K562 (cell line): ENCODE data around the gene MED15. TPM values are rescaled to one million over a fixed set of nuclear protein-coding genes. Genes with fewer than 3 reads are reported as not detected.

Experiments
- AFF4 ChIP-seq: sonication (generic); formaldehyde crosslinking; IDR thresholded peaks from 2 replicates; pipeline ENCODE4 v1.8.0; 2023; ENCODE audit warnings: mild to moderate bottlenecking, missing genetic modification reagents
- CCAR2 ChIP-seq: fragments of 200-400 bp; formaldehyde crosslinking; IDR thresholded peaks from 2 replicates; pipeline ENCODE4 v1.6.1; 2017; ENCODE audit warnings: mild to moderate bottlenecking, low read depth, low read length
- CREB1 ChIP-seq, 2 experiments: sonication (generic) in 1 of 2; formaldehyde crosslinking in 1 of 2; IDR thresholded peaks; 2 replicates each; pipeline versions ENCODE4 v1.6.1 to v1.8.0; 2012 to 2022; ENCODE audit warnings: inconsistent platforms in 1 of 2, mild to moderate bottlenecking in 1 of 2, missing genetic modification reagents in 1 of 2, moderate library complexity in 1 of 2
- HMG20B ChIP-seq: fragments of 250-450 bp; sonication (Bioruptor Pico); IDR thresholded peaks from 2 replicates; pipeline ENCODE4 v1.5.0; 2021; ENCODE audit warnings: mild to moderate bottlenecking
- ID3 ChIP-seq, 2 experiments: fragments of 250-450 bp in 1 of 2; fragments of 450-650 bp in 1 of 2; sonication (Bioruptor Pico) in 1 of 2; IDR thresholded peaks; 2 replicates each; pipeline versions ENCODE4 v1.6.1 to v1.8.0; 2016 to 2021; ENCODE audit warnings: mild to moderate bottlenecking in 2 of 2, moderate library complexity in 2 of 2, missing compliant biosample characterization in 1 of 2, missing genetic modification characterization in 1 of 2
- RFX7 ChIP-seq: fragments of 250-450 bp; sonication (Bioruptor Pico); IDR thresholded peaks from 2 replicates; pipeline ENCODE4 v1.5.1; 2021; ENCODE audit warnings: mild to moderate bottlenecking
- SP2 ChIP-seq: IDR thresholded peaks from 2 replicates; pipeline ENCODE4 v1.6.1; 2011; ENCODE audit warnings: mild to moderate bottlenecking, low read depth, low read length, moderate library complexity; ENCODE audit not compliant: poor library complexity, severe bottlenecking; ENCODE audit errors: extremely low read depth
- TCF7L2 ChIP-seq: fragments of 150-350 bp; IDR thresholded peaks from 2 replicates; pipeline ENCODE4 v1.6.1; 2016; ENCODE audit warnings: low read depth, mild to moderate bottlenecking, low read length, moderate library complexity
- ZFP30 ChIP-seq: fragments of 250-450 bp; sonication (Bioruptor Pico); IDR thresholded peaks from 2 replicates; pipeline ENCODE4 v1.8.0; 2022; ENCODE audit warnings: moderate library complexity, mild to moderate bottlenecking, inconsistent platforms, borderline replicate concordance
- ZKSCAN3 ChIP-seq: fragments of 250-450 bp; sonication (Bioruptor Pico); IDR thresholded peaks from 2 replicates; pipeline ENCODE4 v1.4.0; 2020
- ZNF274 ChIP-seq: IDR thresholded peaks from 2 replicates; pipeline ENCODE4 v1.6.1; 2011; ENCODE audit warnings: low read depth, mild to moderate bottlenecking, low read length, moderate library complexity, borderline replicate concordance
- ZNF696 ChIP-seq: fragments of 250-450 bp; sonication (Bioruptor Pico); conservative IDR thresholded peaks from 2 replicates; pipeline ENCODE4 v1.4.0; 2020; ENCODE audit warnings: mild to moderate bottlenecking, moderate library complexity
- ZNF79 ChIP-seq: fragments of 250-450 bp; sonication (Bioruptor Pico); IDR thresholded peaks from 2 replicates; pipeline ENCODE4 v1.4.0; 2020; ENCODE audit warnings: low read depth, mild to moderate bottlenecking, moderate library complexity
- polyA plus RNA-seq, 8 experiments: library from polyadenylated mRNA; depleted of rRNA in 4 of 8; stranded (reverse) in 5 of 8; unstranded in 3 of 8; fragments of >200 nt; fragmentation: Nextera tagmentation in 2 of 8; fragmentation: Illumina TruSeq in 1 of 8; extraction: Ambion mirVana in 2 of 8; extraction: Trizol in 1 of 8; gene quantifications; 2 replicates each; pipeline versions ENCODE4 v1.2.1 to v1.2.3, GENCODE V29; 2011 to 2014; ENCODE audit warnings: inconsistent platforms in 1 of 8, missing spikeins in 1 of 8
- total RNA-seq, 7 experiments: library from RNA; depleted of rRNA in 6 of 7; stranded (reverse); fragments of >200 nt in 6 of 7; fragmentation: Illumina TruSeq in 2 of 7; extraction: Trizol in 2 of 7; gene quantifications; 2 replicates each; pipeline versions ENCODE4 v1.2.1 to v1.2.3, GENCODE V29; 2011 to 2021; ENCODE audit warnings: low replicate concordance in 1 of 7
- TF ChIP-seq, protein P1 (sequence below): sonication (generic); formaldehyde crosslinking; IDR thresholded peaks from 2 replicates; pipeline ENCODE4 v1.8.1; 2022; ENCODE audit warnings: missing genetic modification reagents
- TF ChIP-seq, protein P2 (sequence below): fragments of 450-650 bp; IDR thresholded peaks from 2 replicates; pipeline ENCODE4 v1.6.1; 2017; ENCODE audit warnings: antibody characterized with exemption, mild to moderate bottlenecking
- TF ChIP-seq, protein P3 (sequence below): fragments of 450-650 bp; formaldehyde crosslinking; IDR thresholded peaks from 2 replicates; pipeline ENCODE4 v1.4.0; 2022; ENCODE audit warnings: mild to moderate bottlenecking, moderate library complexity

Gene MED15
- total and polyA plus RNA-seq, 9 of the 15 experiments (the other 6 are each of a cell fraction or from before 2014, with no cell fraction given): 4.0 to 271 (median 60.1) TPM

DNA sequence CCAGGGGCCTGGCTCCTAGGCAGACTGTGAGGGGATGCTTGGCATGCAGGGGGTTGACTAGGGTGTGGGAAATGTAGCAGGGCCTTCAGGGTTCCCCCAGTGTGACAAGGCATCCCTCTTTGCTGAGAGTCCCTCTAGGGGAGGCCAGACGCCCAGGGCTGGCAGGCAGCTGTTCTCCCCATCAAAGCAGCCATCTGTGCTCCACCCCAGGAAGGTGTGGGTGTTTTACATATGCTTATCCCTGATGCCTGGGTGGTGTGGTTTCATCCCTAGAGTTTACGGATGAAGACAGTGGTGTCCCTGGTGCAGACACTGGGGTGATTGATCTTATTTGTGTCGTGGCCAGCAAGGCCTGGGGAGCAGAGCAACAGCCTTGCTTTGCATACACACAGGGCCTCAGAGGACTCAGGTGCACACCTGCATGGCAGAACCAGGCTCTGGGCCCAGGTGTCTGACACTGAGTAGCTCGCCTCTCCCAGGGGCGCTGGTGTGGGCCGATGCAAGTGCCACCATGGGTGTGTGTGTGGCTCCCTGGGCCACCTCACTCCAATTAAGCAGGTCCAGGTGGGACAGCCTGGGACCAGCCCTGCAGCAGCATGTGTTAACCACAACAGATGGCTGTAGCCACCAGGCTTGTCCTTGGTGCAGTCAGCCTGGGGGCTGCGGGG, 74.2 kb downstream of the MED15 start (continued):
- TF ChIP-seq, protein P1, sequence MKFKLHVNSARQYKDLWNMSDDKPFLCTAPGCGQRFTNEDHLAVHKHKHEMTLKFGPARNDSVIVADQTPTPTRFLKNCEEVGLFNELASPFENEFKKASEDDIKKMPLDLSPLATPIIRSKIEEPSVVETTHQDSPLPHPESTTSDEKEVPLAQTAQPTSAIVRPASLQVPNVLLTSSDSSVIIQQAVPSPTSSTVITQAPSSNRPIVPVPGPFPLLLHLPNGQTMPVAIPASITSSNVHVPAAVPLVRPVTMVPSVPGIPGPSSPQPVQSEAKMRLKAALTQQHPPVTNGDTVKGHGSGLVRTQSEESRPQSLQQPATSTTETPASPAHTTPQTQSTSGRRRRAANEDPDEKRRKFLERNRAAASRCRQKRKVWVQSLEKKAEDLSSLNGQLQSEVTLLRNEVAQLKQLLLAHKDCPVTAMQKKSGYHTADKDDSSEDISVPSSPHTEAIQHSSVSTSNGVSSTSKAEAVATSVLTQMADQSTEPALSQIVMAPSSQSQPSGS: no peak; the same call in 1 of the 2 replicates
- TF ChIP-seq, protein P2, sequence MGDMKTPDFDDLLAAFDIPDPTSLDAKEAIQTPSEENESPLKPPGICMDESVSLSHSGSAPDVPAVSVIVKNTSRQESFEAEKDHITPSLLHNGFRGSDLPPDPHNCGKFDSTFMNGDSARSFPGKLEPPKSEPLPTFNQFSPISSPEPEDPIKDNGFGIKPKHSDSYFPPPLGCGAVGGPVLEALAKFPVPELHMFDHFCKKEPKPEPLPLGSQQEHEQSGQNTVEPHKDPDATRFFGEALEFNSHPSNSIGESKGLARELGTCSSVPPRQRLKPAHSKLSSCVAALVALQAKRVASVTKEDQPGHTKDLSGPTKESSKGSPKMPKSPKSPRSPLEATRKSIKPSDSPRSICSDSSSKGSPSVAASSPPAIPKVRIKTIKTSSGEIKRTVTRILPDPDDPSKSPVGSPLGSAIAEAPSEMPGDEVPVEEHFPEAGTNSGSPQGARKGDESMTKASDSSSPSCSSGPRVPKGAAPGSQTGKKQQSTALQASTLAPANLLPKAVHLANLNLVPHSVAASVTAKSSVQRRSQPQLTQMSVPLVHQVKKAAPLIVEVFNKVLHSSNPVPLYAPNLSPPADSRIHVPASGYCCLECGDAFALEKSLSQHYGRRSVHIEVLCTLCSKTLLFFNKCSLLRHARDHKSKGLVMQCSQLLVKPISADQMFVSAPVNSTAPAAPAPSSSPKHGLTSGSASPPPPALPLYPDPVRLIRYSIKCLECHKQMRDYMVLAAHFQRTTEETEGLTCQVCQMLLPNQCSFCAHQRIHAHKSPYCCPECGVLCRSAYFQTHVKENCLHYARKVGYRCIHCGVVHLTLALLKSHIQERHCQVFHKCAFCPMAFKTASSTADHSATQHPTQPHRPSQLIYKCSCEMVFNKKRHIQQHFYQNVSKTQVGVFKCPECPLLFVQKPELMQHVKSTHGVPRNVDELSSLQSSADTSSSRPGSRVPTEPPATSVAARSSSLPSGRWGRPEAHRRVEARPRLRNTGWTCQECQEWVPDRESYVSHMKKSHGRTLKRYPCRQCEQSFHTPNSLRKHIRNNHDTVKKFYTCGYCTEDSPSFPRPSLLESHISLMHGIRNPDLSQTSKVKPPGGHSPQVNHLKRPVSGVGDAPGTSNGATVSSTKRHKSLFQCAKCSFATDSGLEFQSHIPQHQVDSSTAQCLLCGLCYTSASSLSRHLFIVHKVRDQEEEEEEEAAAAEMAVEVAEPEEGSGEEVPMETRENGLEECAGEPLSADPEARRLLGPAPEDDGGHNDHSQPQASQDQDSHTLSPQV: no peak
- TF ChIP-seq ZNF274 (no peak), SP2 (no peak), ZNF79 (CRISPR knock-in tag) (no peak), RFX7 (CRISPR knock-in tag) (no peak), HMG20B (CRISPR knock-in tag) (no peak), ID3 (CRISPR knock-in tag; IDR thresholded peaks at IDR 0.05) (no peak), ID3 (tag; IDR thresholded peaks at IDR 0.05) (no peak), CREB1 (IDR thresholded peaks at IDR 0.05) (no peak), CREB1 (CRISPR knock-in tag; IDR thresholded peaks at IDR 0.05) (no peak), ZFP30 (no peak), TCF7L2 (no peak), ZNF696 (CRISPR knock-in tag) (no peak), CCAR2 (no peak), ZKSCAN3 (CRISPR knock-in tag) (no peak), AFF4 (CRISPR knock-in tag) (no peak)
- TF ChIP-seq, protein P3, sequence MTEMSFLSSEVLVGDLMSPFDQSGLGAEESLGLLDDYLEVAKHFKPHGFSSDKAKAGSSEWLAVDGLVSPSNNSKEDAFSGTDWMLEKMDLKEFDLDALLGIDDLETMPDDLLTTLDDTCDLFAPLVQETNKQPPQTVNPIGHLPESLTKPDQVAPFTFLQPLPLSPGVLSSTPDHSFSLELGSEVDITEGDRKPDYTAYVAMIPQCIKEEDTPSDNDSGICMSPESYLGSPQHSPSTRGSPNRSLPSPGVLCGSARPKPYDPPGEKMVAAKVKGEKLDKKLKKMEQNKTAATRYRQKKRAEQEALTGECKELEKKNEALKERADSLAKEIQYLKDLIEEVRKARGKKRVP (CRISPR knock-in tag): 0 out of 2 replicates have a peak, but pooled peaks have one; percentile 29
